Heart left ventricle (tissue), 16 donors: Measurements from ENCODE around the gene MIEN1. TPM values are rescaled to one million over a fixed set of nuclear protein-coding genes. Genes with fewer than 3 reads are reported as not detected.

ENCODE experiments used
- ATAC-seq, 4 donors: fragments of 200-7000 bp; cut with Tn5 transposase; one replicate each; pipeline ENCODE4 v1.9.1; 2020 to 2022; ENCODE audit warnings: moderate library complexity in 4 of 4, mild to moderate bottlenecking in 3 of 4, moderate number of reproducible peaks in 1 of 4
- DNase-seq, 5 donors: peaks; one replicate each; pipeline ENCODE4 v3.0.0-alpha.2; 2020
- H3K27ac ChIP-seq, 12 donors: fragments of 200-600 bp; sonication (generic) in 4 of 12; one replicate each; pipeline versions ENCODE4 v1.5.0 to v1.8.0; 2016 to 2022; ENCODE audit warnings: mild to moderate bottlenecking in 2 of 12
- H3K27me3 ChIP-seq, 9 donors: fragments of 200-600 bp; sonication (generic) in 2 of 9; one replicate each; pipeline versions ENCODE4 v1.5.1 to v1.8.0; 2016 to 2022; ENCODE audit warnings: mild to moderate bottlenecking in 3 of 9
- H3K36me3 ChIP-seq, 9 donors: fragments of 200-600 bp; sonication (generic) in 2 of 9; one replicate each; pipeline versions ENCODE4 v1.5.0 to v1.8.0; 2018 to 2022; ENCODE audit warnings: mild to moderate bottlenecking in 2 of 9
- H3K4me1 ChIP-seq, 12 donors: fragments of 200-600 bp; sonication (generic) in 4 of 12; one replicate each; pipeline versions ENCODE4 v1.5.0 to v1.8.0; 2016 to 2022; ENCODE audit warnings: mild to moderate bottlenecking in 3 of 12
- H3K4me3 ChIP-seq, 12 donors: fragments of 200-600 bp; sonication (generic) in 4 of 12; one replicate each; pipeline versions ENCODE4 v1.5.0 to v1.8.0; 2017 to 2022; ENCODE audit warnings: mild to moderate bottlenecking in 9 of 12, moderate library complexity in 4 of 12
- H3K9me3 ChIP-seq, 12 donors: fragments of 200-600 bp; sonication (generic) in 4 of 12; one replicate each; pipeline versions ENCODE4 v1.5.0 to v1.8.0; 2016 to 2022; ENCODE audit warnings: mild to moderate bottlenecking in 1 of 12
- CTCF ChIP-seq, 12 donors: fragments of 200-600 bp; sonication (generic) in 4 of 12; IDR thresholded peaks; one replicate each; pipeline versions ENCODE4 v1.5.0 to v1.8.0; 2018 to 2022; ENCODE audit warnings: antibody characterized with exemption in 12 of 12, mild to moderate bottlenecking in 5 of 12
- POLR2A ChIP-seq, 2 donors: fragments of 450-650 bp; IDR thresholded peaks; one replicate each; pipeline ENCODE4 v1.6.1; 2017; ENCODE audit warnings: antibody characterized with exemption in 2 of 2, mild to moderate bottlenecking in 2 of 2, moderate library complexity in 2 of 2
- WGBS, 4 donors: extraction: QIAGEN DNeasy Blood & Tissue Kit in 2 of 4; methylation state at CpG; one replicate each; pipeline versions ENCODE4 v1.1.5 to v1.1.7; 2013 to 2018; 5-methylcytosine and 5-hydroxymethylcytosine counted together
- intact Hi-C, 10 donors: fragments of 100-400 bp; cut with DNase I; formaldehyde crosslinking; loops; one replicate each; pipeline versions ENCODE4 v1.11.1 to v1.14.2; 2022
- polyA plus RNA-seq, 2 donors: library from polyadenylated mRNA; stranded (reverse); fragments of 200-250 nt; gene quantifications; one replicate each; pipeline ENCODE4 v1.2.3, GENCODE V29; 2013
- total RNA-seq, 9 donors: library from RNA; depleted of rRNA in 2 of 9; stranded (reverse); fragments of >200 nt in 2 of 9; fragmentation: NEBNext Ultra II Directional in 3 of 9; extraction: Animal tissue kit (Norgen Biotek cat#: 25700) in 3 of 9; gene quantifications; one replicate each; pipeline versions ENCODE4 v1.1.0 to v1.2.4, GENCODE V29; 2016 to 2023
- donor health status: ischemic (EF 13 %, LVEDD 7.1; RV severe dilation, severe dysfunction).
- donor health status: healthy with polysubstance abuse.
- donor health status: DM: no; HTN: yes; CAD: no.
- donor health status: DM: no; HTN: no; CAD: no.
- donor health status: ischemic (EF 25% LVEDD 6.9; RV normal size, moderate dysfunction).
- donor health status: ischemic (EF 25% LVEDD 5.7; RV mildly dilated, moderate dysfunction).
- donor health status: healthy.
- donor health status: DM: yes; HTN: yes; CAD: no.
- donor health status: ischemic (EF 35%, LVEDD 5.7; RV mildly dilated, moderate dysfunction).
- donor health status: nonischemic (EF 11% LVEDD 7.7; RV severe dilation, severe dysfunction).
- donor health status: DM: yes; HTN: yes; CAD: no.
- donor health status: PGD.
- donor health status: ischemic (EF 29% LVEDD 5.4; RV normal size, mild dysfunction).
- donor health status: nonischemic (EF 23%, LVEDD 6.1; RV moderate dilation, normal function).

MIEN1 gene
- total and polyA plus RNA-seq, 11 donors = 34.3 to 159 (median 55.1) TPM

DNA sequence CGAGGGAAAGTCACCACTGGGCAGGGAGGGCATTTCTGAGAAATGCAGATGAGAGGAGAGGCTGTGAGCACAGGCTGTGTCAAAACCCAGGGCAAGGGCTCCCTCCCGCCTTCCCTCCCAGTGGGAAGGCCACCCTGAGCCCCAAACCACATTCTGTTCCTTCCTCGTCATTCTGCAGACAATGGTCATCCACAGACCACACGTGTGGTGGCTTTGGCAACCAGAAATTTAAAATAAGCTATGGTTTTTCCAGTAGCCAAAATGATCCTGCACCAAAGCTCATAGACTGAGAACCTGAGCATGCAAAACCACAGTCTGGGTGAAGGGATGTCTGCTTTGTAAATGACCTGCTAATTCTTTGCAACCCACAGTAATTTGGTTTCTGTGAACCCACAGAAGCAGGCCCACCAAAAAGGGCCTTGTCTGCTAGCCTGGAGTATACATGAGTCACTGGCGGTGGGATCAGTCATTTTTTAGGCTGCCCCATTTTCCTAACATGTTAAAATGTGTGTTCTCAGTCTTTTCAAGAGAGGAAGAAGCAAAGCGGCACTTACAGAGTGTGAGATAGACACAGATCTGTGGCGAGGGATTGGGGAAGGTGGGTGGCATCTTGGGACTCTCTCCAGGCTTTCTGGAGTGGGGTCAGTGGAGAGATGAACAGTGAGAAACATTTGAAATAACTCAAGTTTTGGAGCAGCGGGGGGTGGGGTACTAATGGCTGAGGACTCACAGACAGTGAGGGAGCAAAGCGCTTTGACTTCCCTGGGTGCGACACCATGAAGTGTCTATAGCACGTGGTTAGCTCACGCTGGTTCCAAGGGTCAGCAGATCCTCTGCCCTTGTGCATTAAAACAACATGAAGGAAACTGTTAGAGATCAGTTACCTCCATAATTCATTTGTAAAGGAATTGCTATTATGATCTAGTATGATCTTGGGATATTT, 27.9 kb upstream of the MIEN1 start:
- Histone ChIP-seq H3K9me3 (no peaks in the 10 kb centered on the region), H3K4me1 (peaks cover 0 to 38% (median 14%) of the 10 kb centered on the region in 12 donors), H3K27me3 (peaks cover 0 to 19% (median under 1%) of the 10 kb centered on the region in 9 donors), H3K36me3 (no peaks in the 10 kb centered on the region), H3K4me3 (no peak overlapping the region), H3K27ac (peak overlapping the region in 1 of 12 donors; percentile 98)
- TF ChIP-seq POLR2A (IDR thresholded peaks at IDR 0.05) = no peak
- DNase-seq (no peak), ATAC-seq (no peak)
- 71 to 75% (median 73%) methylated on average over 12 of the region's 12 CpGs for WGBS, 4 donors
- intact Hi-C loops = loop anchor here in 5 of 10 donors (10.0 kb wide), 2 partner anchors 213 to 217 kb away; no protein-coding TSS in a partner anchor

DNA sequence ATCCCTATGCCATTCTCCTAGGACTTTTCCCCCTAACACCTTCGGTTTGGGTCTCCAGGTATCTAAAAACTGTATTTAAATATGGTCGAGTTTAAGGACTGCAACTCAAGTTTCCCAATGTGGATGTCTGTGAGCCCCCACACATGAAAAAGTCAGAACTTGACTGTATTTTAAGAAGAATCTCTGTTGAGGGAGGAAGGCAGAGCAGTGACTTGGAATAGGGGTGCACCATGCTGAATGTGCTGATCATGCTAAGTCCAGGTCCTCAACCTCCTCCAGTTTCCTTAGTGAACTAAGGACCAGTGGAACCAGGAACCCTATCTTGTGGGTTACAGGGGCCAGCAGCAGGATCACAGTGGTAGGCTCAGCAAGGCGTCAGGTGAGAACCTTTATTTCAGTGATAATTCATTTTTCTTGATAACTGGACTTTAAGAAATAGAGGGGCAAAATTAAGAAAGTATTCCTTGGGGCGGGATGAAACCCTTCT, 26.9 kb upstream of the MIEN1 start:
- Histone ChIP-seq H3K4me3 (no peak overlapping the region), H3K27ac (peak overlapping the region in 1 of 12 donors; percentile 98), H3K27me3 (peaks cover 0 to 10% (median 0%) of the 10 kb centered on the region in 9 donors), H3K4me1 (peaks cover 0 to 43% (median 19%) of the 10 kb centered on the region in 12 donors), H3K9me3 (no peaks in the 10 kb centered on the region), H3K36me3 (no peaks in the 10 kb centered on the region)
- 82 to 86% (median 84%) methylated on average over 4 of the region's 4 CpGs for WGBS, 4 donors
- no peak for ATAC-seq
- TF ChIP-seq CTCF (IDR thresholded peaks at IDR 0.05) (no peak), POLR2A (IDR thresholded peaks at IDR 0.05) (no peak)
- intact Hi-C loops = loop anchor here in 5 of 10 donors (10.0 kb wide), 2 partner anchors 212 to 218 kb away; no protein-coding TSS in a partner anchor
- no peak for DNase-seq

DNA sequence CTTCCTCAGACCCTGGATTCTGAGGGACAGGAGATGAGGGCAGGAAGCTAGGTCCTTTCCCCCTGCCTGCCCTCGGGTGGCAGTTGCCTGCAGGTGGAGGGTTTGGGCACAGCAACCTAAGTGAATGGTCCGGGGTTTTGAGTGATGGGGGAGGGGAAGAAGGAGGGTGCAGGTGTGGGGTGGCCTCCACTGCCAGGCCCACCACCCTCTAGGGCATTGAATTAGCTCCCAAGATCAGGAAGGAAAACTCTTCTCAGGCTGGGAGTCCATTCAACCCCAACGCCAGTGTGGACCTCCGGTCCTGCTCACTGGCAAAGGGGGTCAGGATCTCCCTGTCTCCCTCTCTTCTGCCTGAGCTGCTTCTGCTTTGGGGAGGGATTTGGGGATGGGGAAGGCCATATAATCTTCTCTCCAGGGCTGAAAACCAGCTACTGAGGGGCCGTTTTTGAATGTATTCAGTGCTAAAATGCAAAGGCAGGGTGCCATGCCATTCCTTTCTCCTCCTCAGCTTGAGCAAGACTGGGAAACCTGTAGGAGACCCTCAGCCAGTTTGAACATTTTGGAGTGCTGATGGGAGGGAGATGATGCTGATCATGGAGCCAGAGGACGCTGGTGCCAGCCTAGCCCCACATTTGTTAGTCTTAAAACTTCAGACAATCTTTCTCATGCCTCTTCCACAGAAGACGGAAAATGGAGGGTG, 26.2 kb upstream of the MIEN1 start:
- H3K36me3 ChIP-seq = no peaks in the 10 kb centered on the region
- 55 to 61% (median 57%) methylated on average over 7 of the region's 7 CpGs for WGBS, 4 donors
- peaks cover 0 to 43% (median 19%) of the 10 kb centered on the region in 12 donors for H3K4me1 ChIP-seq
- no peak for DNase-seq
- H3K27me3 ChIP-seq = peaks cover 0 to 8% (median 0%) of the 10 kb centered on the region in 9 donors
- TF ChIP-seq CTCF (IDR thresholded peaks at IDR 0.05) (no peak), POLR2A (IDR thresholded peaks at IDR 0.05) (no peak)
- intact Hi-C loops = loop anchor here in 5 of 10 donors (10.0 kb wide), 2 partner anchors 212 to 218 kb away; no protein-coding TSS in a partner anchor
- H3K27ac ChIP-seq = peak overlapping the region in 1 of 12 donors; percentile 98
- H3K4me3 ChIP-seq = no peak overlapping the region
- H3K9me3 ChIP-seq = no peaks in the 10 kb centered on the region
- no peak for ATAC-seq

GRCh38 chr17:39755554-39756379, 25.4 kb upstream of the MIEN1 start:
- intact Hi-C loops = loop anchor here in 7 of 10 donors (2.0 to 10.0 kb wide), 3 partner anchors 133 to 219 kb away; no protein-coding TSS in a partner anchor
- peaks cover 0 to 43% (median 19%) of the 10 kb centered on the region in 12 donors for H3K4me1 ChIP-seq
- DNase-seq (no peak), ATAC-seq (no peak)
- WGBS, 4 donors = 62 to 69% (median 65%) methylated on average over 18 of the region's 18 CpGs
- peaks cover 0 to 2% (median 0%) of the 10 kb centered on the region in 9 donors for H3K27me3 ChIP-seq
- H3K27ac ChIP-seq = peak overlapping the region in 11 of 12 donors; percentile 30 to 98 (median 94)
- H3K4me3 ChIP-seq = no peak overlapping the region
- TF ChIP-seq CTCF (IDR thresholded peaks at IDR 0.05) = no peak
- TF ChIP-seq POLR2A (IDR thresholded peaks at IDR 0.05) = no peak
- no peaks in the 10 kb centered on the region for H3K36me3 ChIP-seq
- no peaks in the 10 kb centered on the region for H3K9me3 ChIP-seq
